Thyroid gland (tissue), 4 donors: ENCODE data around the gene RAVER2. TPM values are rescaled to one million over a fixed set of nuclear protein-coding genes. Genes with fewer than 3 reads are reported as not detected.

Experiments used
- DNase-seq, 2 donors: peaks; one replicate each; pipeline ENCODE4 v3.0.0-alpha.2; 2019
- H3K27ac ChIP-seq, 3 donors: fragments of 200-600 bp; sonication (generic); 1 replicate in 2 of 3; 2 replicates in 1 of 3; pipeline ENCODE4 v1.5.1; 2016 to 2019; ENCODE audit warnings: mild to moderate bottlenecking in 1 of 3, moderate library complexity in 1 of 3
- H3K27me3 ChIP-seq: fragments of 200-600 bp; sonication (generic); one replicate; pipeline ENCODE4 v1.5.1; 2019
- H3K36me3 ChIP-seq, 2 donors: fragments of 200-600 bp; sonication (generic); one replicate each; pipeline ENCODE4 v1.5.1; 2016 to 2019
- H3K4me1 ChIP-seq, 2 donors: fragments of 200-600 bp; sonication (generic); one replicate each; pipeline ENCODE4 v1.5.1; 2017 to 2019
- H3K4me3 ChIP-seq, 3 donors: fragments of 200-600 bp; sonication (generic); replicated peaks in 1 of 3; 1 replicate in 2 of 3; 2 replicates in 1 of 3; pipeline ENCODE4 v1.5.1; 2016; ENCODE audit warnings: mild to moderate bottlenecking in 1 of 3
- H3K9me3 ChIP-seq: fragments of 200-600 bp; sonication (generic); one replicate; pipeline ENCODE4 v1.5.1; 2017
- CTCF ChIP-seq, 6 experiments: fragments of 200-600 bp in 3 of 6; fragments of 450-650 bp in 3 of 6; sonication (generic) in 3 of 6; IDR thresholded peaks; one replicate each; pipeline ENCODE4 v1.5.1; 2016 to 2019; ENCODE audit warnings: antibody characterized with exemption in 6 of 6, mild to moderate bottlenecking in 2 of 6, inconsistent platforms in 1 of 6, moderate library complexity in 1 of 6
- POLR2A ChIP-seq, 2 donors: fragments of 450-650 bp; IDR thresholded peaks; one replicate each; pipeline ENCODE4 v1.6.1; 2017; ENCODE audit warnings: antibody characterized with exemption in 2 of 2, mild to moderate bottlenecking in 2 of 2, moderate library complexity in 1 of 2
- WGBS, 2 donors: methylation state at CpG; one replicate each; pipeline ENCODE4 v1.1.5; 2017; 5-methylcytosine and 5-hydroxymethylcytosine counted together
- intact Hi-C: fragments of 100-400 bp; cut with DNase I; formaldehyde crosslinking; loops from one replicate; pipeline ENCODE4 v1.15.1; 2023
- total RNA-seq, 4 donors: library from RNA; depleted of rRNA; stranded (reverse); fragments of >200 nt; gene quantifications; one replicate each; pipeline ENCODE4 v1.2.3, GENCODE V29; 2016

Gene RAVER2
- total RNA-seq, 4 donors from 2014 or later: 12.6 to 13.6 (median 13.2) TPM

GRCh38 chr1:64703600-64703999, 41.3 kb upstream of the RAVER2 start:
- no peaks in the 10 kb centered on the region for H3K27me3 ChIP-seq
- no peak overlapping the region for H3K27ac ChIP-seq
- no peaks in the 10 kb centered on the region for H3K36me3 ChIP-seq
- H3K9me3 ChIP-seq: no peaks in the 10 kb centered on the region
- no peak overlapping the region for H3K4me3 ChIP-seq
- no peak for DNase-seq
- intact Hi-C loops: no loop called here
- 77 to 89% methylated on average over 2 of the region's 2 CpGs for WGBS, 2 donors
- TF ChIP-seq POLR2A (IDR thresholded peaks at IDR 0.05): no peak
- no peak for TF ChIP-seq CTCF (IDR thresholded peaks at IDR 0.05)
- no peaks in the 10 kb centered on the region for H3K4me1 ChIP-seq

- no peaks in the 10 kb centered on the region for H3K4me1 ChIP-seq
- H3K36me3 ChIP-seq: no peaks in the 10 kb centered on the region
- no peaks in the 10 kb centered on the region for H3K9me3 ChIP-seq
- TF ChIP-seq POLR2A (IDR thresholded peaks at IDR 0.05): no peak
- TF ChIP-seq CTCF (IDR thresholded peaks at IDR 0.05): no peak
- intact Hi-C loops: no loop called here
- 56 to 58% methylated on average over 1 of the region's 1 CpG for WGBS, 2 donors
- no peaks in the 10 kb centered on the region for H3K27me3 ChIP-seq
- no peak for DNase-seq
- H3K27ac ChIP-seq: no peak overlapping the region
- H3K4me3 ChIP-seq: no peak overlapping the region
Observed at GRCh38 chr1:64705591-64705990, 39.3 kb upstream of the RAVER2 start.

- Histone ChIP-seq H3K4me1 (no peaks in the 10 kb centered on the region), H3K27ac (no peak overlapping the region), H3K9me3 (no peaks in the 10 kb centered on the region), H3K36me3 (no peaks in the 10 kb centered on the region), H3K27me3 (no peaks in the 10 kb centered on the region), H3K4me3 (no peak overlapping the region)
- intact Hi-C loops: no loop called here
- TF ChIP-seq POLR2A (IDR thresholded peaks at IDR 0.05): no peak
- no peak for TF ChIP-seq CTCF (IDR thresholded peaks at IDR 0.05)
- DNase-seq: no peak
- 56 to 59% methylated on average over 1 of the region's 1 CpG for WGBS, 2 donors
Observed at GRCh38 chr1:64711266-64711665, 33.6 kb upstream of the RAVER2 start.

GRCh38 chr1:64712049-64712448, 32.8 kb upstream of the RAVER2 start:
- Histone ChIP-seq H3K27ac (no peak overlapping the region), H3K4me3 (no peak overlapping the region), H3K36me3 (no peaks in the 10 kb centered on the region), H3K4me1 (no peaks in the 10 kb centered on the region), H3K9me3 (no peaks in the 10 kb centered on the region), H3K27me3 (no peaks in the 10 kb centered on the region)
- 78 to 82% methylated on average over 2 of the region's 2 CpGs for WGBS, 2 donors
- intact Hi-C loops: no loop called here
- TF ChIP-seq CTCF (IDR thresholded peaks at IDR 0.05): no peak
- no peak for TF ChIP-seq POLR2A (IDR thresholded peaks at IDR 0.05)
- no peak for DNase-seq

- no peaks in the 10 kb centered on the region for H3K36me3 ChIP-seq
- no peak overlapping the region for H3K27ac ChIP-seq
- no peak overlapping the region for H3K4me3 ChIP-seq
- no peak for DNase-seq
- no peaks in the 10 kb centered on the region for H3K4me1 ChIP-seq
- intact Hi-C loops: no loop called here
- TF ChIP-seq POLR2A (IDR thresholded peaks at IDR 0.05): no peak
- TF ChIP-seq CTCF (IDR thresholded peaks at IDR 0.05): no peak
- no peaks in the 10 kb centered on the region for H3K27me3 ChIP-seq
- H3K9me3 ChIP-seq: no peaks in the 10 kb centered on the region
- 72 to 84% methylated on average over 2 of the region's 2 CpGs for WGBS, 2 donors
Observed at GRCh38 chr1:64715186-64715585, 29.7 kb upstream of the RAVER2 start.
